GM18526 (cell line): ENCODE data around the gene ARSG.

Source experiments
- POLR2A ChIP-seq: IDR thresholded peaks from 3 replicates; pipeline ENCODE4 v1.6.1; 2011; ENCODE audit not compliant: insufficient read length; ENCODE audit errors: extremely low read depth

ARSG gene

DNA sequence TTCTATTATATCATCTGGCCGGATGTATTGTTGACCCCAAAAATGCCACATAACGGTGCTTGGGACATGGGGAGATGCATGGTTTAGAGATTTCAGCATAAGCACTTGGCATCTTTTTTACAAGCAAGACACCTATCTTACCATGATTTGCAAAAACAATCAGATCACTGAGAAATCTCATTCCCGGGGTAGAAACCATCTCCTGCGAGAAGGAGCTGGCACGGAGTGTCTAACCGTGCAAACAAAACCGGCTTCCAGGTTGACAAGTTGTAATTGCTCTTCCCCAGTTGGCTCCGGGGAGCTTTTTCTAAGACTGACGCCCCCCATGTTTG is 1.4 kb upstream of the ARSG start:
- TF ChIP-seq POLR2A: no peak

DNA sequence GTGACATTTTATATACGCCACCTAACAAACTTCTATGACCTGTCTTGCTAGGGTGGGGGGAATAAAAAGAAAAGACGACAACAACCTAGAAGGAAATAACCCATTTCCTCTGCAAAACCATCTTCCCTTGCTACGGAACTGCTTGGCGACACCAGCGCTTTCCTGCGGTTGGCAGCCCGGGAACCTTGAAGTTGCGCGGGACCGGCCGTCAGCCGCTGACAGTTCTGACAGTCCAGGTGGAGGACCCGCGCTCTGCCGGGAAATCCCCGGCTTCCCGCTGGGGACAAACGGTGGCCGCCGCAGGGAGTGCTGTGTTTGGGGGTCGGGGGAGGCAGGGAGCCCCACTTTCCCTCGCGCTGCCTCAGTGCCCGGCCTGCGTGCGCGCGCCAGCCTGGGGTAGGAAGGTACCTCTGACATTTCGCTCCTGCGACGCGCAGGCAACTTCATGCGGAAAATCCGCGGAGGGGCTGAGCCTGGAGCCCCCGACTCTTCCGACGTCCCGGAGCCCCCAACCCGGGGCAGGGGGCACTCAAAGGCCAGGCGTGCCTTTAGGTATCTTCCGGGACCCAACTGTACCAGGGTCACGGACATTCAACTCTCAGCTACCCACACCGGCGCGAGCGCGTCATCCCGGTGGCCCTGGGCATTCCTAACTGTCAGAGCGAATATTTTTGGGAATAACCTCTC is 884 bp upstream of the ARSG start:
- peak; percentile 30 for TF ChIP-seq POLR2A

DNA sequence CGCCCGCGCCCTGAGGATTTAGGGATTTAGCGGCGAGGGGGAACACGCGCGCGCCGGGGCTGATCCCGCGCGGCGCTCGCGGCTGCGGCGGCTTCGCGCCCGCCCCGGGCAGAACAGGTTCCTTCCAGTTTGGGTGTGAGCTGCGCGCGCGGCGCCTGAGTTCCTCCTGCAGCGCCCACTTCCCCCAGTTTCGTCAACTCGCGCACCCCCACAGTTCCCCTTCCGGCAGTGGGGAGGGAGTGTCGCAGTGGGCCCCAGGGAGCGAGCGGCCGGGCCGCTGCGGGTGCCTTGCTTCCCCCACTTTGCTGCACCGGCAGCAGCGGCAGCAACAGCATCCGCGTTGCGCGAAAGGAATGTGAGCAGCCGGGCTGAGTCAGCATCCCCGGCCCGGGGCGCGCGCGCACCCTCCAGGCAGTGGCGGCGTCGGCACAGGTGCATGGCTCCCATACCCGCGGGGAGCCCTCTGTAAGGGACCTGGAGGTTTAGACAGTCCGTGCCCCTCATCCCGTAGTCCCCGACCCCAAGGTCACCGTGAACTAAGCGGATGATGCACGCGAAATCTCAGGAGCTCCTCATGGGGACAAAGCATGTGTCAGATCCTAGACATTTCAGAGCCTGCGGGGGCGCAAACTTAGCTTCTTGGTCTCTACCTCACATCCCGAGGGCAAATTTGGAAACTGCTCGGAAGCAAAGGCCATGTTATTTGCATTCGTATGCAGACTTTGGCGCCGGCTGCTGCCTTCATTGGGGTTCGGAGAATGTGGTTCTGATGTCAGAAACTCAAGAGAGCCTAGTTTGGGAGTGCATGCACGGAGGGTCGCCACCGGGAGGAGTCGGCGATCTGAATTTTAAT is 767 bp downstream of the ARSG start:
- peak; percentile 89 for TF ChIP-seq POLR2A

DNA sequence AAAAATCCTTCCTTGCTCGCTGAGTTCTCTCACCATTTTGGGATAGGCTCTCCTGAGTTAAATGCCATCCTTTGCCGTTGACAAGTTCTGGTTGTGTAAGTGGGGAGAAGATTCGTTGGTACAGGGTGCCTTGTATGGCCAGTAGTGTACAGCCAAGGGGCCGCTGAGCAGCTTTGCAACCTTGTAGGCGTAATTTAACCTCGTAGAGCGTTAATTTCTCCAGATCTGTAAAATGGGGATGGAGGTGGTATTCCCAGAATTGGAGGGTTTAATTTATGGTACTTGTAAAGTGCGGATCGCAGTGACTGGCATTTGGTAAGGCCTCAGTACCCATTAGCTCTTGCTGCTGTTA is 1.4 kb downstream of the ARSG start:
- no peak for TF ChIP-seq POLR2A

DNA sequence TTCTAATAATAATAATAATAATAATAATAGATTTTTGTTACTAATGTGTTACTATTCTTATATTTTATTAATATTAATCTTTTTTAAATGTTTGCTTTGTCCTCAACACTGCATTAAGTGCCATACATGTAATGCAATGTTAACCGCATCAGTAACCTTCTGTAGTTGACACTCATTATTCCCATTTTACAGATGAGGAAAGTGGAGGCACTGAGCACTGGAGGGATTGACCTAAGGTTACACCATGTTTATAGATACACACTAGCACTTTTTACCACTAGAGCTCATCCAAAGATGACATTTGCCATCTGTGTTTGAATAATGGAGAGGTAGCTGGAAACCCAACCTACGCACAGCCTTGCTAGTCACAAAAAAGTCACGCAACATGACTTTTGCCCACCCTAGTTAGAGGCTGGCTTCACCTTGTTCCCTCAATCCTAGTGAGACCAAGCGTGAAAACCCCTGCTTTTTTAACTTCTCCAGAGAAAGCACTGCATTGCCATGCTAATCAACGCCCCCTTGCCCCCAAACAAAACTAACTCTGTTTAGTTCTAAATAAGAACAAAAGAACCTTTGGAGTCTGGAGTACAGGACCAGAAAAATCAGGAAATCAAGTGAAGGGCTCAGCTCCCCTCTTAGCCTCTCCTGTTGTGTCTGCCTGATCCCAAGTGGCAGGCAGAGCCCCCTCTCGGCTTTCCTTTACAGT is 2.3 kb downstream of the ARSG start:
- TF ChIP-seq POLR2A: no peak

DNA sequence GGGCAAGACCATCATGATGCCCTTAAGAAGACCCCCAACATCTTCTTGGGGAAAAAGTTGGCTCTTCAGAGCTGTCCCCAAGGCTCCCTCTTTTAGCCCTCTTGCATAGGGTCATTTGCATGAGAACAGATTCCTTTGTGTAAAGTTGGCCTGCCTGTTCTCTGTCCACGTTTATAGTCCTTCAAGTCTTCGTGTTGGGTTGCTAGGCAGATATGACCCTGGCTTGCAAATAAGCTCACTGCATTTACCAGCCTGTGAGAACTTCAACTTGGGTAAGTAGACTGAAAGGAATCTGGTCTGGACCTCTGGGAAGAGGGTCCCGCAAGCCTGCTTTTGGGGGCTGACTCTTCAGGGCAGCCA is 2.9 kb downstream of the ARSG start:
- no peak for TF ChIP-seq POLR2A

DNA sequence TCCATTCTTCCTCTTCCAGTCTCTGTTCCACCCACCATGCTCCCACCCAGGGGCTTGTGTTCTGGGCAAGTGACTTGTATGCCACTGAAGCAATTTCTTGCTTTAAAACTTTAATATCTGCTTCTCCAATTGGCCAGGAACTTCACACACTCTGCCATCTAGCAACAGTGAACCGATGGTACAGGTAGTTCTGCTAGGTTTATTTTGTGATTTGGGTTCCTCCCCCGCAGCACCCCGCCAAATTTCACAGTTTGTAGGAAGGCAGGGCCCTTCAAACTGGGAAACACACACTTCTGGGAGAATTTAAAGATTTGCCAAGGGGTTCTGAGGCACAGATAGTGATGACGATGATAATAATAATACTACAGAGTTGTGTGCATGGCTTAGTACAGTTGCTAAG is 3.3 kb downstream of the ARSG start:
- TF ChIP-seq POLR2A: no peak

DNA sequence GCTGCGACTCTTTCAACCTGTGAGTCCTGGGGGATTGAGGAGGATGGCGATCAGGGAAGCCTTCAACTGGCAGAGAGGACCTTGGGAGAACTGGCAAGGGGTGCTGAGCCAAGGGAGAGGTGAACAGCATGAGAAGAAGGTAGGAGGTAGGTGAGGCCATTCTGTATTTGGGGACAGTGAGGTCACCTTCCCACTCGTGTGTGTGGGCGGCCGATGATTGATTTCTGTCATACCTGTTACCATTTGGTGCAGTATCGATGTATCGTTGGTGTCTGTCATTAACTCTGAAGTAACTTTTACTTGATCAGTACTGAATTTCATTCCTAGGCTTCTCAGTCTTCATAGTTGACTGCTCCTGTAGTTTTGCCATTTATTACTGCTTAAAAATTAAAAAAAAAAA is 3.8 kb downstream of the ARSG start:
- TF ChIP-seq POLR2A: no peak

DNA sequence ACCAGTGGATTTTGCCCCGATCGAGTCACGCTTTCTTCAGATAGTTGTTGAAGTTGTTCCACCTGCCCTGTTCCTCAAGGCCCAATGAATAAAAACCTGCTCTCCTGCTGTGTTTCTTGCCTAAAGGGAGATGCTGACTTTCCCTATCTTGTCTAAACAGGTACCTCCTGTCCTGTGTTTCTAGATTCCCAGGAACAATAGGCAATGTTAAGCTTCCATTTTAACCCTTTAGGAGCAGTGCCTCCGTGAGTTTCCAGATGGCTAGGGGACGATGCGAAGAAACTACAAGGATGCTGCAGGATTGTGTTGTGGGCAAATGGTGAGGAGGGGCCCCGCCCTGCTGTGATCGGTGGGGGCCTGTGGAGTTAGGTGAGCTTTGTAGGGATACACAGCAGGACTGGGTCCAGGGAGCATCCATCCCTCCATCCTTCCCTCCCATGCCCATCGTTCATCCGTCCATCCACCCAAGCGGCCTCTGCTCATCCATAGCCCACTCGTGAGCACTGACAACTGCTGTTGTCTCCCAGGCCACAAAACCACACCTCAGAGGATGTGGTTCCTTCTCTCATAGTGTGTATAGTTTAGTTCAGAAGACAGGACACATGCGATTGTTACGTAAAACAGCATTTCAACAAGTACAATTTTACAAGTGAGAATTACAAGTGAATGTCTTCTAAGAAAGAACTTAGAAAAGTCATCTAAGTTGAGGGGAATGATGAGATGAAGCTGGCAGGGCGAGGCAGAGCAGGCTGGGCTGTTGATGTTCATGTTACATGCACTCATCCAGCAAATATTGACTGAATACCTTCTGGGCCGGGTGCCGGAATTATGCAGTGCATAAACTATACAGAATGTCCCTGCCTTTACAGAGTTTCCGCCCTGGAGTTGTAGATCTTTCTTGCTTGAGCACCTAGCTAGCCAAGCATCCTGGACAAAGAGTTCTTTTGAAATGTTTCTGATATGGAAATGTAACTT is 5.2 kb downstream of the ARSG start:
- no peak for TF ChIP-seq POLR2A

DNA sequence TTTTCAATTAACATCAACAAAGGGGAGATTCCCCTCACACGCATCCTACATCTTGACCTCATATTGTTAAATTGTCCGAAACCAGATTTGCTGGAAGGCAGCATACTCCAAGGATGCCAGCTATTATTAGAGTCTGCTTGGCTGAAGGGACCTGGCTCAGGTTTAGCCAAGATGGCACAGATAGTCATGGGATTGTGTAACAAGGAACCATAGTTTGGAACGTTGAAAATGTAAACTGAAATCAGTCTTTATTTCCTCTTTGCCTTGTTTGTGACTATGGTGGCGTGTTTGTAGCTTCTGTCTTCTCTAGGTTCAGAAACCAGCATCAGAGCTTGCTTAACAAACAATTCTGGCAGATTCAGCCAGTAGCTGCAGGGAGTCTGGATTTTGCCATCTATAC is 5.9 kb downstream of the ARSG start:
- TF ChIP-seq POLR2A: no peak

DNA sequence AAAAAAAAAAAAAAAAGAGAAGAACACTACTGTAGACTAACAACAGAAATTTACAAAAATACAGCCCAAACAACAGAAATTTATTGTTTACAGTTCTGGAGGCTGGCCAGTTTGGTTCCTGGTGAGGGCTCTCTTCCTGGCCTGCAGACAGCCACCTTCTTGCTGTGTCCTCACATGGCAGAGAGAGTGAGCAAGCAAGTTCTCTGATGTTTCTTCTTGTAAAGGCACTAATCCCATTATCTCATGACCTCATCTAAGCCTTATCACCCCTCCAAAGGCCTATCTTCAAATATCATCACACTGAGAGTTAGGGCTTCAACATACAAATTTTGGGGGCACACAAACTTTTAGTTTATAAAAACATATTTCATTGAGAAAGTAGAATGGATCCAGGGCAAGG is 7.3 kb downstream of the ARSG start:
- TF ChIP-seq POLR2A: no peak

DNA sequence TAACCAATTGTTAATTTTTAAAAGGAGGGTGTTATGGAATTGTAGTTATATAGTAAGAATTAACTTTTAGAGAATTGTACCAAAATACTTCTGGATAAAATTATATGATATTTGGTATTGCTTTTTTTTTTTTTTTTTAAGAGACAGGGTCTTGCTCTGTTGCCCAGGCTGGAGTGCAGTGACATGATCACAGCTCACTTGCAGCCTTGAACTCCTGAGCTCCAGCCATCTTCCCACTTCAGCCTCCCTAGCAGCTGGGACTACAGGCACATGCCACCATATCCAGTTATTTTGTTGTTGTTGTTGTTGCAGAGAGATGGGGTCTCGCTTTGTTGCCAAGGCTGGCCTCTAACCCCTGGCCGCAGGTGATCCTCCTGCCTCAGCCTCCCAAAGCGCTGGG is 8.5 kb downstream of the ARSG start:
- TF ChIP-seq POLR2A: no peak

DNA sequence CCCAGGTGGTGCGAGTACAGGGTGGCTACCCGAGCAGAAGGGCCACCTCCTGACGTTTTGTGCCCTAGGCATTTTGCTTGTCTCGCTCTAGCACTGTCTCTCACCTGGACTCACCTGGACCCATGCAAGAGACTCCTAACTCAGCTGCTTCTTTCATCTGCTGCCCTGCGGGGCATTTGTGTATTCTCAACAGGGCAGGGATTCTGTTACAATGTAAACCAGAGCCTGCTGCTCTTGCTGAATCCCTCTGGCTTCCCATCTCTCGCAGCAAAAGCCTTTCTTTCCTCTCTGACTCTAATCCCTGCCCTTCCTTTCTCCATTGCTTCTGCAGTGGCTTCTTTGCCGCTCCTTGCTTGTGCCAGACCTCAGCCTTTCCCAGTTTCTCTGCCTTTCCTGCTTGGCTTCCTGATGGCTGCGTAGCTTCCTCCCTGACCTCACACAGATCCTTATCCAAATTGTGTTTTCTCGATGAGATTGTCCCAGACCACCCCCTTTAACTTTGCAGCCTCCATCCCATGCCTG is 10.2 kb downstream of the ARSG start:
- TF ChIP-seq POLR2A: no peak

DNA sequence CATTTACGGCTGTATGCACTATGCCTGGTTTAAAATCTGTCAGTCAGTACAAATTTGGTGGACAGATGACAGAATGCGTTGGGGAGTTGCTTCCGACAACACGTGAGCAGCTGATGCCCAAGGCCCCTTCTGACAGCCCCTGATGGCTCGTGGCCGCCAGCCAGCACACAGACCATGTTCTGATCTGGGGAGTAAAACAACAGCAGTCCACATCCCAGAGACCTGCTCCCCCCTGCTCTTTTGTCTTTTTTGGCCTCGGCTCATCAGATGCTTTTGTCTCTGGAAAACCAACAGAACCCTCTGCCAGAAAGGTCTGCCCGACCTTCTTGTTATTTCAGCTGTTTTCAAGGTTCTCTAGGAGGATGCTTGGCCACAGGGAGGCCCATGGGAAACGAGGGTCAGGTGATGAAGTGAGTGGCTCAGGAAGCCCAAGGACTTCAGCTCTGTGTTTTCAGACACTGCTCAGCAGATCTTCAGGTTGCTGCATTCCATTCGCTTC is 10.8 kb downstream of the ARSG start:
- TF ChIP-seq POLR2A: no peak

DNA sequence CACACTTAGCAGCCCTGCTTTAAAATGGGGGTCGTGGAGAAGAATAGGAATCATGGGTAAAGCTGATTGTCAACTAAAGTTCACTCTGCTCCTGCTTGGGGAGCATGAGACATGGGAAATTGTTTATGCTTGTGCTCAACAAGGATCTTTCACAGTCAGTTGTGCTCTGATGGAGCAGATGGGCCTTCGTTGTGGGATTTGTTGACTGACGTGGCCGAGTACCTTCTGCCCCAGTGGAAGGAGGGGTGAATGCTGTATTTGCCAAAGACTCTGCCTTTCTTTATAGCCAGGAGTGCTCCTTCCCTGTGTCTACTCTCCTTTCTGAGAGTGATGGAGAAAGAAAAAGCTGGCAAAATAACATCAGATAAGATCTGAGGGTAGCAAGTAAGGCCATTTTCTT is 11.4 kb downstream of the ARSG start:
- no peak for TF ChIP-seq POLR2A
